Astrocyte of the spinal cord (primary cell): Measurements from ENCODE around the gene PBXIP1.
"Not testable (repeated sequence)": the region's sequence is repeated elsewhere in the genome, so short reads cannot be mapped to it uniquely, and the experiment has no call there.

Experiments
- DNase-seq: peaks from one replicate; pipeline ENCODE4 v3.0.0; 2011; ENCODE audit warnings: low read depth, low spot score
- H3K4me3 ChIP-seq: 2 replicates; pipeline ENCODE4 v1.5.1; 2011; ENCODE audit warnings: low read depth, mild to moderate bottlenecking, low read length, moderate library complexity
- CTCF ChIP-seq: IDR thresholded peaks from 2 replicates; pipeline ENCODE4 v1.5.1; 2012; ENCODE audit warnings: low read depth, mild to moderate bottlenecking, low read length, inconsistent platforms
- in situ Hi-C: cut with HindIII; loops from 2 replicates; pipeline ENCODE4 v1.10.0; 2017; ENCODE audit warnings: low sequenced_read_pairs

The PBXIP1 gene

GRCh38 chr1:154998818-154999570, 43.1 kb upstream of the PBXIP1 start:
- in situ Hi-C loops: no loop called here
- peak overlapping the region; percentile 61 for H3K4me3 ChIP-seq
- peak; percentile 97 for TF ChIP-seq CTCF
- DNase-seq: peak; percentile 70

- in situ Hi-C loops: no loop called here
- no peak for TF ChIP-seq CTCF
- H3K4me3 ChIP-seq: no peak overlapping the region
- DNase-seq: no peak
These were observed 42.4 kb upstream of the PBXIP1 start for GRCh38 chr1:154998201-154998780.

GRCh38 chr1:154996966-154997701, 41.2 kb upstream of the PBXIP1 start:
- TF ChIP-seq CTCF: no peak
- H3K4me3 ChIP-seq: no peak overlapping the region
- in situ Hi-C loops: no loop called here

GRCh38 chr1:154995301-154995983, 39.5 kb upstream of the PBXIP1 start:
- H3K4me3 ChIP-seq, in situ Hi-C loops: not testable (repeated sequence)
- peak; percentile 75 for DNase-seq
- TF ChIP-seq CTCF: peak; percentile 55

More at GRCh38 chr1:154996966-154997701, 41.2 kb upstream of the PBXIP1 start:
- DNase-seq: no peak

- TF ChIP-seq CTCF: no peak
- no peak overlapping the region for H3K4me3 ChIP-seq
- in situ Hi-C loops: no loop called here
- DNase-seq: no peak
These were observed 38.7 kb upstream of the PBXIP1 start for GRCh38 chr1:154994591-154994990.

- TF ChIP-seq CTCF: no peak
- in situ Hi-C loops: no loop called here
- no peak overlapping the region for H3K4me3 ChIP-seq
- DNase-seq: no peak
These were observed 38.3 kb upstream of the PBXIP1 start for GRCh38 chr1:154994269-154994587.
